GM12878 (cell line): ENCODE results near the gene PCGF1. TPM values are rescaled to one million over a fixed set of nuclear protein-coding genes. Genes with fewer than 3 reads are reported as not detected.

Experiments
- ATAC-seq: fragments of 200-7000 bp; cut with Tn5 transposase; 3 replicates; pipeline ENCODE4 v1.9.1; 2020; ENCODE audit warnings: mild to moderate bottlenecking, moderate library complexity
- BruUV-seq: library from RNA; stranded (reverse); fragments of 400-500 nt; replicated peaks from 2 replicates; lab custom pipeline; 2021; lab: Mats Ljungman, UMichigan
- CTCF ChIA-PET: fragments of 300-600 bp; sonication (Branson Sonifier 250); formaldehyde crosslinking; extraction: SDS; loops from one replicate; lab custom pipeline; 2021; ENCODE audit warnings: inconsistent platforms; lab: Yijun Ruan, JAX
- POLR2A ChIA-PET: fragments of 350-600 bp; formaldehyde crosslinking; extraction: SDS; loops from one replicate; lab custom pipeline; 2021; ENCODE audit warnings: inconsistent platforms; lab: Charles Lee
- RAD21 ChIA-PET: fragments of 300-600 bp; sonication (Branson Sonifier 250); formaldehyde crosslinking; loops from one replicate; lab custom pipeline; 2023; ENCODE audit warnings: antibody characterized with exemption; ENCODE audit not compliant: unreplicated experiment; lab: Charles Lee
- SMC1A ChIA-PET: fragments of 300-600 bp; sonication (Branson Sonifier 250); formaldehyde crosslinking; loops from one replicate; lab custom pipeline; 2023; ENCODE audit not compliant: unreplicated experiment, uncharacterized antibody; lab: Charles Lee
- DNase-seq: peaks from one replicate; pipeline ENCODE4 v3.0.0-alpha.2; 2011; ENCODE audit warnings: low read depth, low spot score
- FAIRE-seq: peaks from 3 replicates; lab custom pipeline; 2011; peaks lifted over from hg19 to GRCh38; lab: Jason Lieb, UNC
- H2AFZ ChIP-seq: 2 replicates; pipeline ENCODE4 v1.6.0; 2011; ENCODE audit warnings: low read depth, low read length, control low read depth; ENCODE audit not compliant: control insufficient read depth
- H3K27ac ChIP-seq: 2 replicates; pipeline ENCODE4 v1.5.1; 2011; ENCODE audit warnings: control low read depth; ENCODE audit not compliant: control insufficient read depth, insufficient read depth
- H3K27me3 ChIP-seq, 2 experiments: replicated peaks in 1 of 2; 2 replicates each; pipeline versions ENCODE4 v1.6.0 to v1.6.1; 2011; ENCODE audit warnings: low read length in 1 of 2; ENCODE audit not compliant: control insufficient read depth in 2 of 2, insufficient read depth in 2 of 2
- H3K36me3 ChIP-seq, 2 experiments: 2 replicates each; pipeline ENCODE4 v1.5.1; 2011; ENCODE audit warnings: low read length in 1 of 2; ENCODE audit not compliant: control insufficient read depth in 2 of 2, insufficient read depth in 2 of 2
- H3K4me1 ChIP-seq: 2 replicates; pipeline ENCODE4 v1.6.1; 2011; ENCODE audit warnings: mild to moderate bottlenecking, low read length, moderate library complexity, mixed read lengths; ENCODE audit not compliant: control insufficient read depth, insufficient read depth
- H3K4me2 ChIP-seq: 2 replicates; pipeline ENCODE4 v1.6.0; 2011; ENCODE audit warnings: control low read depth; ENCODE audit not compliant: control insufficient read depth, insufficient read depth
- H3K4me3 ChIP-seq: fragments of 200-600 bp; sonication (generic); 2 replicates; pipeline ENCODE4 v1.5.1; 2016
- H3K79me2 ChIP-seq: 2 replicates; pipeline ENCODE4 v1.6.0; 2011; ENCODE audit warnings: low read length; ENCODE audit not compliant: control insufficient read depth, insufficient read depth
- H3K9ac ChIP-seq: 2 replicates; pipeline ENCODE4 v1.8.0; 2011; ENCODE audit warnings: low read length, control low read depth, mixed read lengths; ENCODE audit not compliant: control insufficient read depth, insufficient read depth
- H3K9me3 ChIP-seq: replicated peaks from 3 replicates; pipeline ENCODE4 v1.5.1; 2011; ENCODE audit warnings: mild to moderate bottlenecking, low read length; ENCODE audit not compliant: control insufficient read depth, insufficient read depth
- H4K20me1 ChIP-seq: 2 replicates; pipeline ENCODE4 v1.6.0; 2011; ENCODE audit not compliant: control insufficient read depth, insufficient read depth
- EZH2 ChIP-seq: IDR thresholded peaks from 2 replicates; pipeline ENCODE4 v1.6.1; 2012; ENCODE audit warnings: low read depth, mild to moderate bottlenecking, control low read depth, inconsistent platforms, low read length, borderline replicate concordance; ENCODE audit not compliant: control insufficient read depth
- FOS ChIP-seq: IDR thresholded peaks from 3 replicates; pipeline ENCODE4 v1.6.1; 2011; ENCODE audit warnings: borderline replicate concordance; ENCODE audit not compliant: insufficient read length; ENCODE audit errors: extremely low read depth
- NFIC ChIP-seq: IDR thresholded peaks from 2 replicates; pipeline ENCODE4 v1.6.1; 2012; ENCODE audit warnings: low read depth, mild to moderate bottlenecking, inconsistent platforms, low read length, moderate library complexity
- NR2F1 ChIP-seq: fragments of 450-650 bp; conservative IDR thresholded peaks from 2 replicates; pipeline ENCODE4 v1.6.1; 2017; ENCODE audit warnings: mild to moderate bottlenecking
- SIN3A ChIP-seq: IDR thresholded peaks from 2 replicates; pipeline ENCODE4 v1.6.1; 2012; ENCODE audit warnings: low read depth, low read length, improper control_type of control experiment
- ZNF622 ChIP-seq: fragments of 450-650 bp; IDR thresholded peaks from 2 replicates; pipeline ENCODE4 v1.6.1; 2017; ENCODE audit warnings: mild to moderate bottlenecking, inconsistent platforms
- WGBS: methylation state at CpG from one replicate; pipeline ENCODE4 v1.1.6; 2016; ENCODE audit warnings: low lambda C conversion rate; ENCODE audit not compliant: insufficient replicate concordance, insufficient coverage; ENCODE audit errors: missing lambda C conversion rate; 5-methylcytosine and 5-hydroxymethylcytosine counted together
- in situ Hi-C: fragments of 300-500 bp; cut with MboI; formaldehyde crosslinking; loops from 9 replicates; pipeline ENCODE4 v1.14.3; 2018; ENCODE audit warnings: mixed read lengths
- intact Hi-C: fragments of 100-400 bp; cut with micrococcal nuclease; formaldehyde crosslinking; loops from one replicate; pipeline ENCODE4 v1.14.2; 2022; ENCODE audit not compliant: unreplicated experiment
- polyA plus RNA-seq, 11 experiments: library from polyadenylated mRNA; depleted of rRNA in 4 of 11; unstranded in 6 of 11; stranded (reverse) in 5 of 11; fragments of >200 nt; fragmentation: Nextera tagmentation in 4 of 11; fragmentation: Illumina TruSeq in 1 of 11; extraction: Ambion mirVana in 4 of 11; extraction: Trizol in 1 of 11; gene quantifications; 1 replicate in 1 of 11; 2 replicates in 10 of 11; pipeline versions ENCODE4 v1.2.1 to v1.2.3, GENCODE V29; 2011 to 2016; ENCODE audit warnings: inconsistent platforms in 2 of 11, missing spikeins in 2 of 11, low read depth in 1 of 11
- total RNA-seq, 4 experiments: library from RNA; depleted of rRNA in 3 of 4; stranded (reverse); fragments of >200 nt in 3 of 4; fragmentation: Illumina TruSeq in 1 of 4; extraction: Trizol in 1 of 4; gene quantifications; 2 replicates each; pipeline versions ENCODE4 v1.2.1 to v1.2.3, GENCODE V29; 2013 to 2021
- TF ChIP-seq, protein P1 (sequence below): fragments of 450-650 bp; formaldehyde crosslinking; IDR thresholded peaks from 2 replicates; pipeline ENCODE4 v1.4.0; 2022; ENCODE audit warnings: mild to moderate bottlenecking, moderate library complexity
- TF ChIP-seq, protein P2 (sequence below): IDR thresholded peaks from 2 replicates; pipeline ENCODE4 v1.6.1; 2011; ENCODE audit warnings: low read depth, low read length, improper control_type of control experiment, borderline replicate concordance
- TF ChIP-seq, protein P3 (sequence below): fragments of 150-350 bp; IDR thresholded peaks from 2 replicates; pipeline ENCODE4 v1.6.1; 2014; ENCODE audit warnings: mild to moderate bottlenecking, low read depth, low read length
- TF ChIP-seq, protein P4 (sequence below): fragments of 450-650 bp; formaldehyde crosslinking; IDR thresholded peaks from 2 replicates; pipeline ENCODE4 v1.4.0; 2020; ENCODE audit warnings: mild to moderate bottlenecking, moderate library complexity

Gene PCGF1
- total and polyA plus RNA-seq, 10 of the 15 experiments (the other 5 are each of a cell fraction or from before 2014, with no cell fraction given): 23.1 to 50.8 (median 27.4) TPM

DNA sequence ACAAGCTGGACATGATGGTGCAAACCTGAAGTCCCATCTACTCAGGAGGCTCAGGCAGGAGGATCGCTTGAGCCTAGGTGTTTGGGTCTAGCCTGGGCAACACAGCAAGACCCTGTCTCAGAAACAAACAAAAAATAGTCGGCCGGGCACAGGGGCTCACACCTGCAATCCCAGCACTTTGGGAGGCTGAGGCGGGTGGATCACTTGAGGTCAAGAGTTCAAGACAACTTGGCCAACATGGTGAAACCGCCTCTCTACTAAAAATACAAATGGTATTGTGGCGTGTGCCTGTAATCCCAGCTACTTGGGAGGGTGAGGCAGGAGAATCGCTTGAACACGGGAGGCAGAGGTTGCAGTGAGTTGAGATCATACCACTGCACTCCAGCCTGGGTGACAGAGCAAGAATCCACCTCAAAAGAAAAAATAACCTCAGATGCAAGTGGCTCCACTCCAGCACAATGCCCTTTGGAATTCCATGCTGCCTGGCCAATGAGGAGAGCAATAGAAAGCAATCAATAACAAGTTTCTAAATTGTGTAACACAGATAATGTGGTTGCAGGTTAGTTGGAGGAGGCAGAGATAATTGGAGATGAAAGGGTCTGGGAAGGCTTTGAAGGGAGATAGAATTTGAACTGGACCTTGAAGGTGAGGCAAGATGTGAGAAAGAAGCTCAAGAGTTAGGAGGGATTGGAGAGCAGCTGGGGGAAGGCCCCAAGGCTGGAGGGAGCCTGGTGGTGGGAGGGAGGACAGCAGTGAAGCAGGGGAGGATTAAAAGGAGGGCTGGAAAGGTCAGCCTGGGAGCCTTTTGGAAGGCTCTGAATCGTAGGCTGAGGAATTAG, 18.6 kb downstream of the PCGF1 start:
- Histone ChIP-seq H3K27me3 (no peaks in the 10 kb centered on the region), H3K4me3 (no peak overlapping the region), H3K27ac (no peak overlapping the region), H3K79me2 (no peaks in the 10 kb centered on the region; the same call in none of the 2 replicates), H2AFZ (no peak overlapping the region), H3K36me3 (peaks cover 12 to 13% of the 10 kb centered on the region in 2 experiments), H3K9ac (no peak overlapping the region), H4K20me1 (no peaks in the 10 kb centered on the region), H3K9me3 (no peaks in the 10 kb centered on the region), H3K4me2 (no peak overlapping the region), H3K4me1 (no peaks in the 10 kb centered on the region)
- ChIA-PET SMC1A (interaction anchor here (1.0 to 1.9 kb wide), 3 partner anchors 14 to 98 kb away, joined by 4 to 5 read pairs (median 4); partner anchors contain the start of genes AUP1 and HTRA2), CTCF (interaction anchor here (0.8 to 19.4 kb wide), 4 partner anchors 14 to 99 kb away, joined by 3 to 280 read pairs (median 4); no protein-coding TSS in a partner anchor), RAD21 (interaction anchor here (0.6 to 1.0 kb wide), 2 partner anchors 22 to 100 kb away, joined by 3 read pairs; no protein-coding TSS in a partner anchor), POLR2A (interaction anchor here (0.5 to 1.0 kb wide), 2 partner anchors 22 to 58 kb away, joined by 3 read pairs; no protein-coding TSS in a partner anchor)
- ATAC-seq (no peak), DNase-seq (no peak), FAIRE-seq (no peak)
- intact Hi-C loops: no loop called here
- in situ Hi-C loops: loop anchor here (10.0 kb wide), 1 partner anchor 96 kb away; no protein-coding TSS in a partner anchor
- 100% methylated on average over 9 of the region's 9 CpGs for WGBS
- no TSS peak for BruUV-seq
- TF ChIP-seq, protein P1, sequence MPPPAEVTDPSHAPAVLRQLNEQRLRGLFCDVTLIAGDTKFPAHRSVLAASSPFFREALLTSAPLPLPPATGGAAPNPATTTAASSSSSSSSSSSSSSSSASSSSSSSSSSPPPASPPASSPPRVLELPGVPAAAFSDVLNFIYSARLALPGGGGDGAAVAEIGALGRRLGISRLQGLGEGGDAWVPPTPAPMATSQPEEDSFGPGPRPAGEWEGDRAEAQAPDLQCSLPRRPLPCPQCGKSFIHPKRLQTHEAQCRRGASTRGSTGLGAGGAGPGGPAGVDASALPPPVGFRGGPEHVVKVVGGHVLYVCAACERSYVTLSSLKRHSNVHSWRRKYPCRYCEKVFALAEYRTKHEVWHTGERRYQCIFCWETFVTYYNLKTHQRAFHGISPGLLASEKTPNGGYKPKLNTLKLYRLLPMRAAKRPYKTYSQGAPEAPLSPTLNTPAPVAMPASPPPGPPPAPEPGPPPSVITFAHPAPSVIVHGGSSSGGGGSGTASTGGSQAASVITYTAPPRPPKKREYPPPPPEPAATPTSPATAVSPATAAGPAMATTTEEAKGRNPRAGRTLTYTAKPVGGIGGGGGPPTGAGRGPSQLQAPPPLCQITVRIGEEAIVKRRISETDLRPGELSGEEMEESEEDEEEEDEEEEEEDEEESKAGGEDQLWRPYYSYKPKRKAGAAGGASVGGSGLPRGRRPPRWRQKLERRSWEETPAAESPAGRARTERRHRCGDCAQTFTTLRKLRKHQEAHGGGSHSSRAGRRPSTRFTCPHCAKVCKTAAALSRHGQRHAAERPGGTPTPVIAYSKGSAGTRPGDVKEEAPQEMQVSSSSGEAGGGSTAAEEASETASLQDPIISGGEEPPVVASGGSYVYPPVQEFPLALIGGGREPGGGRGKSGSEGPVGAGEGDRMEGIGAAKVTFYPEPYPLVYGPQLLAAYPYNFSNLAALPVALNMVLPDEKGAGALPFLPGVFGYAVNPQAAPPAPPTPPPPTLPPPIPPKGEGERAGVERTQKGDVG: no peak
- TF ChIP-seq SIN3A (no peak), ZNF622 (no peak), NFIC (no peak), FOS (no peak), EZH2 (no peak), NR2F1 (no peak)
- TF ChIP-seq, protein P2, sequence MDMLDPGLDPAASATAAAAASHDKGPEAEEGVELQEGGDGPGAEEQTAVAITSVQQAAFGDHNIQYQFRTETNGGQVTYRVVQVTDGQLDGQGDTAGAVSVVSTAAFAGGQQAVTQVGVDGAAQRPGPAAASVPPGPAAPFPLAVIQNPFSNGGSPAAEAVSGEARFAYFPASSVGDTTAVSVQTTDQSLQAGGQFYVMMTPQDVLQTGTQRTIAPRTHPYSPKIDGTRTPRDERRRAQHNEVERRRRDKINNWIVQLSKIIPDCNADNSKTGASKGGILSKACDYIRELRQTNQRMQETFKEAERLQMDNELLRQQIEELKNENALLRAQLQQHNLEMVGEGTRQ: no peak
- TF ChIP-seq, protein P3, sequence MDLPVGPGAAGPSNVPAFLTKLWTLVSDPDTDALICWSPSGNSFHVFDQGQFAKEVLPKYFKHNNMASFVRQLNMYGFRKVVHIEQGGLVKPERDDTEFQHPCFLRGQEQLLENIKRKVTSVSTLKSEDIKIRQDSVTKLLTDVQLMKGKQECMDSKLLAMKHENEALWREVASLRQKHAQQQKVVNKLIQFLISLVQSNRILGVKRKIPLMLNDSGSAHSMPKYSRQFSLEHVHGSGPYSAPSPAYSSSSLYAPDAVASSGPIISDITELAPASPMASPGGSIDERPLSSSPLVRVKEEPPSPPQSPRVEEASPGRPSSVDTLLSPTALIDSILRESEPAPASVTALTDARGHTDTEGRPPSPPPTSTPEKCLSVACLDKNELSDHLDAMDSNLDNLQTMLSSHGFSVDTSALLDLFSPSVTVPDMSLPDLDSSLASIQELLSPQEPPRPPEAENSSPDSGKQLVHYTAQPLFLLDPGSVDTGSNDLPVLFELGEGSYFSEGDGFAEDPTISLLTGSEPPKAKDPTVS: no peak
- TF ChIP-seq, protein P4, sequence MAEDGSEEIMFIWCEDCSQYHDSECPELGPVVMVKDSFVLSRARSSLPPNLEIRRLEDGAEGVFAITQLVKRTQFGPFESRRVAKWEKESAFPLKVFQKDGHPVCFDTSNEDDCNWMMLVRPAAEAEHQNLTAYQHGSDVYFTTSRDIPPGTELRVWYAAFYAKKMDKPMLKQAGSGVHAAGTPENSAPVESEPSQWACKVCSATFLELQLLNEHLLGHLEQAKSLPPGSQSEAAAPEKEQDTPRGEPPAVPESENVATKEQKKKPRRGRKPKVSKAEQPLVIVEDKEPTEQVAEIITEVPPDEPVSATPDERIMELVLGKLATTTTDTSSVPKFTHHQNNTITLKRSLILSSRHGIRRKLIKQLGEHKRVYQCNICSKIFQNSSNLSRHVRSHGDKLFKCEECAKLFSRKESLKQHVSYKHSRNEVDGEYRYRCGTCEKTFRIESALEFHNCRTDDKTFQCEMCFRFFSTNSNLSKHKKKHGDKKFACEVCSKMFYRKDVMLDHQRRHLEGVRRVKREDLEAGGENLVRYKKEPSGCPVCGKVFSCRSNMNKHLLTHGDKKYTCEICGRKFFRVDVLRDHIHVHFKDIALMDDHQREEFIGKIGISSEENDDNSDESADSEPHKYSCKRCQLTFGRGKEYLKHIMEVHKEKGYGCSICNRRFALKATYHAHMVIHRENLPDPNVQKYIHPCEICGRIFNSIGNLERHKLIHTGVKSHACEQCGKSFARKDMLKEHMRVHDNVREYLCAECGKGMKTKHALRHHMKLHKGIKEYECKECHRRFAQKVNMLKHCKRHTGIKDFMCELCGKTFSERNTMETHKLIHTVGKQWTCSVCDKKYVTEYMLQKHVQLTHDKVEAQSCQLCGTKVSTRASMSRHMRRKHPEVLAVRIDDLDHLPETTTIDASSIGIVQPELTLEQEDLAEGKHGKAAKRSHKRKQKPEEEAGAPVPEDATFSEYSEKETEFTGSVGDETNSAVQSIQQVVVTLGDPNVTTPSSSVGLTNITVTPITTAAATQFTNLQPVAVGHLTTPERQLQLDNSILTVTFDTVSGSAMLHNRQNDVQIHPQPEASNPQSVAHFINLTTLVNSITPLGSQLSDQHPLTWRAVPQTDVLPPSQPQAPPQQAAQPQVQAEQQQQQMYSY (CRISPR knock-in tag): no peak
